PC-3 (cell line): ENCODE measurements around the gene TYMS.

Experiments
- EZH2 ChIP-seq: fragments of 300-600 bp; sonication (generic); IDR thresholded peaks from one replicate; pipeline ENCODE4 v1.6.1; 2017; ENCODE audit warnings: antibody characterized with exemption, mild to moderate bottlenecking, low read length; ENCODE audit not compliant: unreplicated experiment
- EZH2phosphoT487 ChIP-seq: fragments of 300-600 bp; sonication (generic); IDR thresholded peaks from 2 replicates; pipeline ENCODE4 v1.6.1; 2018; ENCODE audit warnings: mild to moderate bottlenecking, antibody characterized with exemption, low read length, borderline replicate concordance

DNA sequence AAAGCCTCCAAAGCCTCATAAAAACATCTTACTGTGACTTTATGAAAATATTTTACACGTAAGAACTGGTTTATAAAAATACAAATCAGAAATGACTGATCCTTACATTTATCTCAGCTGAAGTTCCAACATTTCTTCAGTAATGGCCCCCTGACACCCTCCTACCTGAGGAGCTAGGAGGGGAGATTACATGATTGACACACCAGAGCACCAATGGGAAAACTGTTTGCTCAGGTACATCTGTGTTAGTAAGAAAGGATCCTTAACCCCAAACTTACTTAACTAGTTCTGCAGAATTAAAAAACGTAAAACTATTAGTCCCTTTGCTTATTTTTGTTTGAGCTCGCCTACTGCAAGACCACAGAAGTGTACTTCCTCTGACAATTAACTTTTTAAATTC lies 28.0 kb downstream of the TYMS start:
- TF ChIP-seq EZH2phosphoT487 (no peak), EZH2 (no peak)
